Measurements from ENCODE around the gene WDR37. TPM values are rescaled to one million over a fixed set of nuclear protein-coding genes. Genes with fewer than 3 reads are reported as not detected.

Gene WDR37
- total RNA-seq, 2 donors from 2014 or later, result 11.9 to 22.8 TPM

DNA sequence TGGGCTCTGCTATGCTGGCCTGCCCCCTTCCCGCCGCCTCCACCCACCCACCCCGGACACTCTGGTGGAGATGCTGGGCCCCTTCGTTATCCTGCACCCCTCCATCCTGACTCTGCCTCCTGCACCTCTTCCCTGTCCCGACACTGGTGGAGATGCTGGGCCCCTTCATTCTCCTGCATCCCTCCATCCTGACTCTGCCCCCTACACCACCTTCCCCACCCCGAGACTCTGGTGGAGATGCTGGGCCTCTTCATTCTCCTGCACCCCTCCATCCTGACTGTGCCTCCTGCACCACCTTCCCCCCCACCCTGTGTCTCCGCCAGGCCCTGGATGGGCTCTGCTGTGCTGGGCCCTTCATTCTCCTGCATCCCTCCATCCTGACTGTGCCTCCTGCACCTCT, 45.5 kb upstream of the WDR37 start:
- 89% methylated on average over 7 of the region's 7 CpGs for WGBS
- TF ChIP-seq, protein P1, sequence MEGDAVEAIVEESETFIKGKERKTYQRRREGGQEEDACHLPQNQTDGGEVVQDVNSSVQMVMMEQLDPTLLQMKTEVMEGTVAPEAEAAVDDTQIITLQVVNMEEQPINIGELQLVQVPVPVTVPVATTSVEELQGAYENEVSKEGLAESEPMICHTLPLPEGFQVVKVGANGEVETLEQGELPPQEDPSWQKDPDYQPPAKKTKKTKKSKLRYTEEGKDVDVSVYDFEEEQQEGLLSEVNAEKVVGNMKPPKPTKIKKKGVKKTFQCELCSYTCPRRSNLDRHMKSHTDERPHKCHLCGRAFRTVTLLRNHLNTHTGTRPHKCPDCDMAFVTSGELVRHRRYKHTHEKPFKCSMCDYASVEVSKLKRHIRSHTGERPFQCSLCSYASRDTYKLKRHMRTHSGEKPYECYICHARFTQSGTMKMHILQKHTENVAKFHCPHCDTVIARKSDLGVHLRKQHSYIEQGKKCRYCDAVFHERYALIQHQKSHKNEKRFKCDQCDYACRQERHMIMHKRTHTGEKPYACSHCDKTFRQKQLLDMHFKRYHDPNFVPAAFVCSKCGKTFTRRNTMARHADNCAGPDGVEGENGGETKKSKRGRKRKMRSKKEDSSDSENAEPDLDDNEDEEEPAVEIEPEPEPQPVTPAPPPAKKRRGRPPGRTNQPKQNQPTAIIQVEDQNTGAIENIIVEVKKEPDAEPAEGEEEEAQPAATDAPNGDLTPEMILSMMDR (IDR thresholded peaks at IDR 0.05), result no peak
- TF ChIP-seq POLR2AphosphoS5 (IDR thresholded peaks at IDR 0.05) (no peak), POLR2A (IDR thresholded peaks at IDR 0.05) (no peak)
- Histone ChIP-seq H3K9me3 (no peaks in the 10 kb centered on the region), H3K4me1 (replicated peaks) (no peaks in the 10 kb centered on the region), H3K27me3 (replicated peaks; ENCODE audit: insufficient read depth) (no peaks in the 10 kb centered on the region), H3K27ac (no peak overlapping the region), H3K4me3 (no peak overlapping the region), H3K36me3 (peaks cover under 1 to 18% of the 10 kb centered on the region in 2 donors)
- DNase-seq (ENCODE audit: low spot score), result no peak
- intact Hi-C loops (cut with DNase I), result no loop called here

DNA sequence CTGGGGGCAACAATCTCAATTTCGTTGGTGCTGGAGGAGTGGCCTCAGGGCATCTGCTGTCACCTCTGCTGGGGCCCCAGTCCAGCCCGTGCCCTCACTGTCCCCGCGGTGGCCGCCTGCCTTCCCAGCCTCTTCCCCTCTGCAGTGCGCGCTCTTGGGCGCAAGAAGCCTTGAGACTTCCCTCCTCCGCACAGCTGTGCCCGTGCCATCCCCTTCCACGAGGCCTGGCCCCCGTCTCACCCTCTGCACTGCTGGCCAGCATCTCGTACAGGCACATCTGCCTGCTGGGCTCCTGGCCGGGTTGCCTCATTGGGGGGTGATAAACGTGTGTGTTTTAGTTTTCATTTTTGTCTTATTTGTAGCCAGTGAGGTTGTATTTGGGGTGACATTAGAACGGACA, 44.5 kb upstream of the WDR37 start:
- WGBS, result 95% methylated on average over 16 of the region's 16 CpGs
- no peak overlapping the region for H3K27ac ChIP-seq
- DNase-seq (ENCODE audit: low spot score), result no peak
- TF ChIP-seq, protein P1 (IDR thresholded peaks at IDR 0.05), result no peak
- no peak for TF ChIP-seq POLR2AphosphoS5 (IDR thresholded peaks at IDR 0.05)
- TF ChIP-seq POLR2A (IDR thresholded peaks at IDR 0.05), result no peak
- no peaks in the 10 kb centered on the region for H3K9me3 ChIP-seq
- intact Hi-C loops (cut with DNase I), result no loop called here
- H3K4me1 ChIP-seq (replicated peaks), result no peaks in the 10 kb centered on the region
- H3K36me3 ChIP-seq, result peaks cover 7 to 18% of the 10 kb centered on the region in 2 donors
- no peaks in the 10 kb centered on the region for H3K27me3 ChIP-seq (replicated peaks; ENCODE audit: insufficient read depth)
- no peak overlapping the region for H3K4me3 ChIP-seq

DNA sequence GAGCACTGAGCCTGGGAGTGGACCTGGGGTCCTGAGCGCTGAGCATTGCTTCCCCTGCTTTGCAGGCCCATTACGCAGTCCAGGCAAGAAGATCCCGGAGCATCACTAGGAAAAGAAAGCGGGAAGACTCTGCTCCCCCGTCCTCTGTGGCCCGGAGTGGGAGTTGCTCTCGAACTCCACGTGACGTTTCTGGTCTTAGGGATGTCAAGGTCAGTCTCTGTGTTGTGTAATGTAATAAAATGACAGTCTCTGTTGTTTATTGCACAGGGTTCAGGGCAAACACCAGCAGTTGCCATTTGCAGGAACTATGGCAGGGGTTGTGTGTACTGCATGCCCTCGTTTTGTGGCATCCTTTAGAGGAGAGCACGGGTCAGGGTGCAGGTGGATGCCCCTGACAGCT, 40.5 kb upstream of the WDR37 start:
- DNase-seq (ENCODE audit: low spot score), result no peak
- TF ChIP-seq, protein P1 (IDR thresholded peaks at IDR 0.05), result no peak
- TF ChIP-seq POLR2A (IDR thresholded peaks at IDR 0.05) (no peak), POLR2AphosphoS5 (IDR thresholded peaks at IDR 0.05) (no peak)
- WGBS, result 98% methylated on average over 11 of the region's 11 CpGs
- H3K9me3 ChIP-seq, result no peaks in the 10 kb centered on the region
- H3K4me3 ChIP-seq, result no peak overlapping the region
- no peaks in the 10 kb centered on the region for H3K4me1 ChIP-seq (replicated peaks)
- H3K36me3 ChIP-seq, result peaks cover 8 to 10% of the 10 kb centered on the region in 2 donors
- H3K27ac ChIP-seq, result no peak overlapping the region
- intact Hi-C loops (cut with DNase I), result no loop called here
- no peaks in the 10 kb centered on the region for H3K27me3 ChIP-seq (replicated peaks; ENCODE audit: insufficient read depth)

DNA sequence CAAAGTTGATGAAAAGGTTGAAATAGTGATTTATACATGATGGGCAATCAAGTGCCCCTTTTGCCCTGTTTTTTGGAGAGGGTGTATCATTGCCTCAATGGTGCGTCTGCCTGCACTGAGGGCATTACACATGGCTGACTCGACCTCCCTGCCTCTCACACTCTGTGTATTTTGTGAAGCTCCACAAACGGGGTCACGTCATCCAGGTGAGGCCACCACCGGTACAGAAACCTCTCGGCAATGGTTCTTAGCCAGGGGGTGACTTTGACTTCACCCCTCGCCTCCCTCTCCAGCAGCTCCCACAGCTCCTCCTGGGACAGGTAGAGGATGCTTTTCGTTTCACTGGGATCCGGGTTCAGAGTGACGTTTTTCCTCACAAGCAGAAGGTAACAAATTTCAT, 36.8 kb upstream of the WDR37 start:
- no peak for DNase-seq (ENCODE audit: low spot score)
- H3K27ac ChIP-seq, result no peak overlapping the region
- intact Hi-C loops (cut with DNase I), result no loop called here
- TF ChIP-seq, protein P1 (IDR thresholded peaks at IDR 0.05), result no peak
- no peak for TF ChIP-seq POLR2A (IDR thresholded peaks at IDR 0.05)
- no peak for TF ChIP-seq POLR2AphosphoS5 (IDR thresholded peaks at IDR 0.05)
- H3K4me3 ChIP-seq, result no peak overlapping the region
- H3K4me1 ChIP-seq (replicated peaks), result no peaks in the 10 kb centered on the region
- H3K27me3 ChIP-seq (replicated peaks; ENCODE audit: insufficient read depth), result no peaks in the 10 kb centered on the region
- no peaks in the 10 kb centered on the region for H3K9me3 ChIP-seq
- 93% methylated on average over 10 of the region's 10 CpGs for WGBS
- peaks cover 0 to 10% of the 10 kb centered on the region in 2 donors for H3K36me3 ChIP-seq

DNA sequence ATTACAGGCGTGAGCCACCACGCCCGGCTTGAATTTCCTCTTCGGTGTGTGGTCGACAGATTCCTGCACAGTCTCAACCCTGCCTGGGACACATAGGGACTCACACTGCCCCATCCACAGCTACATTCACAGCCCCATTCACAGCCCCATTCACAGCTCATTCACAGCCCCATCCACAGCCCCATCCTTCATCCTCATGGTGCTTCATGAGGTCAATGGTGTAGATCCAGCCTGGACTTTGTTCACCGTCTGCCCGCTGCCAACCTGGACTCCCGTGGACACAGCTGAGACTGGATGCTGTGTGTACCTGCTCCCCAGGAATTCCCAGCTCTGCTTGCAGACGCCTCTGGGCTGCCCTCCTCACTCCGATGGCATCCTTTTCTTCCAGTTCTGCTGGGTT, 35.7 kb upstream of the WDR37 start:
- no peak overlapping the region for H3K4me3 ChIP-seq
- H3K36me3 ChIP-seq, result peaks cover 0 to 10% of the 10 kb centered on the region in 2 donors
- 94% methylated on average over 10 of the region's 10 CpGs for WGBS
- H3K9me3 ChIP-seq, result no peaks in the 10 kb centered on the region
- no peaks in the 10 kb centered on the region for H3K27me3 ChIP-seq (replicated peaks; ENCODE audit: insufficient read depth)
- H3K27ac ChIP-seq, result no peak overlapping the region
- TF ChIP-seq POLR2A (IDR thresholded peaks at IDR 0.05) (no peak), POLR2AphosphoS5 (IDR thresholded peaks at IDR 0.05) (no peak)
- TF ChIP-seq, protein P1 (IDR thresholded peaks at IDR 0.05), result no peak
- no peak for DNase-seq (ENCODE audit: low spot score)
- intact Hi-C loops (cut with DNase I), result no loop called here
- no peaks in the 10 kb centered on the region for H3K4me1 ChIP-seq (replicated peaks)

Data from prostate gland (tissue), 2 donors.